HG03139 (cell line): ENCODE results near the gene SNRPN.
"Not testable (repeated sequence)": the region's sequence is repeated elsewhere in the genome, so short reads cannot be mapped to it uniquely, and the experiment has no call there.

ENCODE experiments used
- ATAC-seq: cut with Tn5 transposase; IDR thresholded peaks from one replicate; pipeline ENCODE4 v1.9.1; 2021; ENCODE audit not compliant: unreplicated experiment

The SNRPN gene

GRCh38 chr15:24954783-24955530 lies at the start of gene SNRPN, which contains the start of gene SNURF:
Gene SNRPN, plus strand, starts transcription at chr15:24954987. Its CDS starts 19,467 bp downstream, at chr15:24974454.
Gene SNURF, plus strand, starts transcription at chr15:24954987. Its CDS starts 62 bp downstream, at chr15:24955049.
- ATAC-seq: peak; percentile 52

GRCh38 chr15:24916305-24917009 lies 38.3 kb upstream of the SNRPN start:
- no peak for ATAC-seq

- ATAC-seq: no peak
These were observed 37.4 kb upstream of the SNRPN start for GRCh38 chr15:24917431-24917830.

GRCh38 chr15:24919446-24919845 lies 35.3 kb upstream of the SNRPN start:
- ATAC-seq: no peak

GRCh38 chr15:24922781-24923180 lies 32.0 kb upstream of the SNRPN start:
- ATAC-seq: not testable (repeated sequence)

GRCh38 chr15:24924153-24924552 lies 30.6 kb upstream of the SNRPN start:
- ATAC-seq: no peak

GRCh38 chr15:24924621-24925020 lies 30.2 kb upstream of the SNRPN start:
- no peak for ATAC-seq

- not testable (repeated sequence) for ATAC-seq
These were observed 22.7 kb upstream of the SNRPN start for GRCh38 chr15:24931874-24932732.

GRCh38 chr15:24933716-24934115 lies 21.1 kb upstream of the SNRPN start:
- no peak for ATAC-seq

GRCh38 chr15:24938224-24938623 lies 16.6 kb upstream of the SNRPN start:
- not testable (repeated sequence) for ATAC-seq

- no peak for ATAC-seq
These were observed 14.6 kb upstream of the SNRPN start for GRCh38 chr15:24940236-24940635.

- no peak for ATAC-seq
These were observed 11.4 kb upstream of the SNRPN start for GRCh38 chr15:24943361-24943760.

- ATAC-seq: no peak
These were observed 9.8 kb upstream of the SNRPN start for GRCh38 chr15:24944954-24945353.

- no peak for ATAC-seq
These were observed 9.1 kb upstream of the SNRPN start for GRCh38 chr15:24945711-24946110.

GRCh38 chr15:24948495-24948894 lies 6.3 kb upstream of the SNRPN start:
- no peak for ATAC-seq

GRCh38 chr15:24955531-24955921 lies 739 bp downstream of the SNRPN start:
- ATAC-seq: no peak

- peak; percentile 73 for ATAC-seq
These were observed 1.5 kb downstream of the SNRPN start for GRCh38 chr15:24956111-24956838.

GRCh38 chr15:24957691-24958090 lies 2.9 kb downstream of the SNRPN start:
- ATAC-seq: no peak

GRCh38 chr15:24961967-24962366 lies 7.2 kb downstream of the SNRPN start:
- no peak for ATAC-seq

GRCh38 chr15:24962880-24963279 lies 8.1 kb downstream of the SNRPN start:
- no peak for ATAC-seq
